HG03354 (cell line): ENCODE results near the gene DDRGK1.

Experiments
- ATAC-seq: cut with Tn5 transposase; IDR thresholded peaks from one replicate; pipeline ENCODE4 v1.9.1; 2021; ENCODE audit warnings: mild to moderate bottlenecking; ENCODE audit not compliant: unreplicated experiment, poor library complexity, severe bottlenecking

DDRGK1 gene

DNA sequence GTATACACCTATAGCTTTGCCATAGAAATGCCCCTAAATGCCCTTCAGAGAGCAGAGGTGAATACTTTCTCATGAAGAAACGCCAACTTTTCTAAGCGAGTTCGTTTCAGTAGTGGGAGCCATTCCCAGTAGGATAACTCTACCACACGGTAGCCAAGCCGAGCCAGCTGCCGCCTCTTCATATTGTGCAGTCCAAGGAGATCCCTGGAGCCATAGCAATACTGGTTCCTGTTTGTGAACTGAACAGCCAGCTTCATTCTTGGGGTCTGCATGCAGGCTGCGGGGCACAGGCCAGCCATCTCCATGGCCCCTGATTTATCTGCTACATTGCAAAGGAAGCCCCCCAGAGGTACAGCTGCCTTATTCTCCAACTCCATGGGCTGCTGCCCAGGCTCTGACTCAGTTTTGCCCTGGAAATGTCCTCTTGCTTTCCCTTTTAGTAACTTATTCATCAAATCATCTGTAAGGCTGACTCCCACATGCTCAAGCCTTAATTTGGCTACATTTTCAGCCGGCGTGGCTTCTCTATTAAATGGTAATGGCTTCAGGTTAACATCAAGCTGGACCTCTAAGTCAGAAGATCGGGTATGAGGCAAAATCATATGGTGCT lies 57.6 kb downstream of the DDRGK1 start:
- no peak for ATAC-seq

DNA sequence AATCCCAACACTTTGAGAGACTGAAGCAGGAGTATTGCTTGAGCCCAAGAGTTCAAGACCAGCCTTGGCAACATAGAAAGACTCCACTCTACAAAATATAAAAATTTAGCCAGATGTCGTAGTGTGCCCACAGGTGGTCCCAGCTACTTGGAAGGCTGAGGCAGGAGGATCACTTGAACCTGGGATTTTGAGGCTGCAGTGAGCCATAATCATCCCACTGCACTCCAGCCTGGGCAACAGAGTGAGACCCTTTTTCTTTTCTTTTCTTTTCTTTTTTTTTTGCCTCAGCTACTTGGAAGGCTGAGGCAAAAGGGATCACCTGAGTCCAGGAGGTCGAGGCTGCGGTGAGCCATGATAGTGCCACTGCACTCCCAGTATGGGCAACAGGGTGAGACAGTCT lies 62.7 kb downstream of the DDRGK1 start:
- ATAC-seq = no peak
